SW 1271 (cell line): ENCODE data around the gene CCDC187.

Experiments
- DNase-seq, 2 experiments: peaks; one replicate each; lab custom pipeline; 2025; lab: John Stamatoyannopoulos, UW

Gene CCDC187

DNA sequence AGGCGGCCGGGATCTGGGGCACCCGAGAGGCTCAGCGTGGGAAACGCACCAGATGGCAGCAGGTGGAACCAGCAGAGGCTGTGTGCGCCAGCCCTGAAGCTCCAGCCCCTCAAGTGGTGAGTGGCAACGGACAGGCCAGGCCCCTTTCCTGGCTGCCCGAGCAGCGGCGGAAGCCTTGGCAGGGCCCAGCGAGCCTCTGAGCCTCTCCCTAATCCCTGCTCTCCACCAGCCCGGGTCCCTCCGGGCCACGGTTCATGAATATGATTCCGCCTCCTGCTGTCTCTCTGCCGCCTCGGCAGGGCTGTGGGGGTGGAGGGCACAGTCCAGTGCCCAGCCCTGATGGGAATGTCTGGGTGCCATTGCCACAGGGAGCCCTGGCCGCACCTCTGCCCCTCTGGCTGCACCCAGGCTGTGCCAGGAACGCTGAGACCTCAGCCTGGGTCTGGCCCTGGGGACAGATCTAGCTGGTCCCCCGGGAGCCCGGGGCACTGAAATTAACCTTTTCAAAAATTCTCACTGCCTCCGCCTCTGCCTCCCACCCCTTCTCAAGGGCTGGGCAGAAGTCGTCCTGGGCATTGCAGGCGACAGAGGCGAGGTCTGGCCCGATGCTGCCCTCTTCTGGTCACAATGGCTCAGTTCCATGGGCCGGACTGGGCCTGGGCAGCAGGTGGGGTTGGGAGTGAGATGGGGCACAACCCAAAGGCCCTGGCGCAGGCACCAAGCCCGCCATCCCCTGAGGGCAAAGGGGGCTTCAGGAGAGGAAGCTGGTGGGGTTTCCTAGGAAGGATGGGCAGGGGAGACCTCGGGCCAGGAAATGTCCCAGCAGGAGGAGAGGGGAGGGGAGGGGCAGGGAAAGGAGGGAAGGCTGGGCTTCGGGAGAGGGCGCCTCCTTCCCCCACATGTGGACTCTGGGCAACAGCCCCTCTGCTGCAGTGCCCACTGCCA lies 20.3 kb downstream of the CCDC187 start:
- DNase-seq, result peak in 1 of 2 experiments; percentile 57

DNA sequence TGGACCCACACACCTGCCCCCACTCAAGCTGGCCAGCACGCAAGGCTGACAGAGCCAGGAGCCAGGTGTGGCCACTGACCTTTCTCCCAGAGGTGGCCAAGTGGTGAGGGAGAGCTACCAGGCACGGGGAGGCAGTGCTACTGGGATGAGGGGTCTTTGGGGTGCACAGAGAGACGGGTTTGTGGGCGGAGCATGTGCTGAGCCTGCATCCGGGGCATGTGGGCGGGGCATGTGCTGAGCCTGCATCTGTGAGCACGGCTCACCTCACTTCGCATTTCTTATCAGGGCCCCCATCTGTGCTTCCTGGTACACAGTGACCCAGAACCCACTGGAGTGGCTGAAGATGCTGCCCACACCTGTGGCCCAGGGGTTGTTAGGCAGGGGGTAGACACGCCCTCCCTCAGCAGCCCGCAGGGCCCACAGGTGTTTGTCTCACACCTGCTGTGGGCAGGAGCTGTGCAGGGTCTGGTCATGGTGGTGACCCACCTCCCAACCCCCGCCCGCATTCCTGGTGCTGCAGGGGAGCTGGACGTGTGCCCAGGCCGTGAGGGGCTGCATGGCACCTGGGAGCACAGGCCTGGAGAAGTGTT lies 21.5 kb downstream of the CCDC187 start:
- DNase-seq, result no peak

DNA sequence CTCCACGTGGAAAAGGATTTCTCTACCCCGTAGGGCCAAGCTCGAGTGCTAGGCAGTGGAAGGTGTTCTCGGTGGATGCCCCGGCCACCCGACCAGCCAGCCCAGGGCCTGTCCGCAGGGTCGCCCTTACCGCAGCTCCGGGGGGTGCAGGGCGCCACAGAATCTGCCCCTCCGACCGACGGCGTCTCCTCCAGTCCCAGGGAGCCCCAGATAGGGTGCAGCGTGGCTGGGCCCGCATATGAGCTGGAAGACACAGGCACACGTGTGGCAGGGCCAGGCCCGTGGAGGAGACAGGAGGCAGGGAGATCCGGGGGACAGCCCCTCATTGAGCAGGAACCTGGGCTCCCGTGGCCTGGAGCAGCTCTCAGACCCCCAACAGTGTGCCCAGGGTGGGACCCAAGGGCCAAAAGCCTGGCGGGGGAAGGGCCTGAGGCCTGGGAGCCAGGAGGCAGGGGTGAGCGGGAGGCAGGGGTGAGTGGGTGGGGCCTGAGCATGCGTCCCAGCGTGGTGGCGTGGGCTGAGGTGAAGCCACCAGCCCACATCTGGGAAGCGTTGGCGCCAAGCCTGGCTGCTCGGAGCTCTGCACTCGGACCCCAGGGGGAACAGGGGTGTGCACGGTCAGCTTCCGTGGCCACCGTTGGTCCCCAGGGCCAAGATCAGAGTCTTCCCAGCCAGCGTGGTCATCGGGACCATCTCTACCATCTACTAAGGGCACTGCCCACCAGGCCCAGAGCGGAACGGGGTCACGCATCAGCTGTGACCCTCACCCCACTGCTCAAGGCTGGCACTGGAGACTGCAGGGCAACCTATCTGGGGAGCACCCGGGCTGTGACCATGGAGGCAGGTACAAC lies 22.2 kb downstream of the CCDC187 start:
- DNase-seq, result no peak

DNA sequence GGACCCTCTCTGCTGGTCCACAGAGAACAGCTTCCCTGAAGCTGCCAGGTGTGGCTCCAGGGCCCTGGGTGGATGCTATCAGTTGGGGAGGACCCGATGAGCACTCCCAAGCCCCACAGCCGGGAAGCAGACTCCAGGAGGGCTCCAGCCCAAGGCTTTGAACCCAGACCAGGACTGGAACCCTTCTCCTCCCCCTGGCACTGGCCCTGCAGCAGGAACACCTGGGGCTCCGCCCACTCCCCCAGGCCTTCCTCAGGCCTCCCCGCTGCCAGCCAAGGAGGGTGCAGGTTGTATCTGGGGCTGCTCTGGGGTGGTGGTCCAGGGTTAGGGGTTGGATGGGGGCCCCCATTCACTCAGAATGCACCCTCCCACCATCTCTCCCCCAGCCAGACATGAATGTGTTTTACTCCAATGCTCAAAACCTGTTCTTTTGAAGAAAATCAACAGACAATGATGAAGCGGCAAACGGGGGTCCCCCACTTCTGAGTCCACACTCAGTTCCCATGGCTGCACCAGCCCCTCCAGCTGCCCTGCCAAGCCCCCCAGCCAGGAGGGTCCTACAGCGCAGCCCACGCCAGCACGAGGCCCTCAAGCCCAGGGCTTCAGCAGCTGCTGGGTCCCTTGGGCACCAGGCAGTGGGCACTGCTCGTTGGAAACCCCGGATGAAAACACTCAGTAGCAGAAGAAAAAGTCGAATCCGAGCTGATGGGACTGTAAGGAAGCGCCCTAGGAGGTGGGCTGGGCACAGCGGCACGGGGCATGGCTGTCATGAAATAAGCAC lies 23.2 kb downstream of the CCDC187 start:
- no peak for DNase-seq

DNA sequence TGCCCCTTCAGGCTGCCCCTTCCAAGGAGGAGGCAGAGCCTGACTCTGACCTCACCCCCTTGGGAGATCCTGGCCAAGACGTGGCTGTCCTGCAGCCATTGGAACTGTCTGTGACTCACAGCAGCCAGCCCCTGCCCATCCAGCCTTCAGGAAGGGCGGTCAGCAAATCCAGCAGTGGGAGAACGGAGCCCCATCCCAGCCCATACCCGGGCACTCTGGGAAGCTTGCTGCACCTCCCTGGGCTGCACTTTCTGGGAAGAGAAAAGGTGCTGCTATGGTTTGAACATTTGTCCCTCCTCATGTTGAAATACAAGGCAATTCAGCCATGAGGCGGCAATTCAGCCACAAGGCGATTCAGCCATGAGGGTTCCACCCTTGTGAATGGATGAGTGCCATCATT lies 24.4 kb downstream of the CCDC187 start:
- no peak for DNase-seq

DNA sequence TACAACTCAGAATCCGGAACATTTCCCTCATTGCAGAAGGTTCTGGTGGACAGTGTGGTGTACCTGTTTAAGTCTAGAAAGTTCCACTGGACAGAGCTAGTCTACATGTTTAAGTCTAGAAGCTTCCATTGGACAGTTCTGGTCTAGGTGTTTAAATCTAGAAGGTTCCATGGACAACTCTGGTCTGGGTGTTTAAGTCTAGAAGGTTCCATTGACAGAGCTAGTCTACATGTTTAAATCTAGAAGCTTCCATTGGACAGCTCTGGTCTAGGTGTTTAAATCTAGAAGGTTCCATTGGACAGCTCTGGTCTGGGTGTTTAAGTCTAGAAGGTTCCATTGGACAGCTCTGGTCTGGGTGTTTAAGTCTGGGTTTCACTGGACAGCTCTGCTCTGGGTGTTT lies 25.0 kb downstream of the CCDC187 start:
- no peak for DNase-seq

DNA sequence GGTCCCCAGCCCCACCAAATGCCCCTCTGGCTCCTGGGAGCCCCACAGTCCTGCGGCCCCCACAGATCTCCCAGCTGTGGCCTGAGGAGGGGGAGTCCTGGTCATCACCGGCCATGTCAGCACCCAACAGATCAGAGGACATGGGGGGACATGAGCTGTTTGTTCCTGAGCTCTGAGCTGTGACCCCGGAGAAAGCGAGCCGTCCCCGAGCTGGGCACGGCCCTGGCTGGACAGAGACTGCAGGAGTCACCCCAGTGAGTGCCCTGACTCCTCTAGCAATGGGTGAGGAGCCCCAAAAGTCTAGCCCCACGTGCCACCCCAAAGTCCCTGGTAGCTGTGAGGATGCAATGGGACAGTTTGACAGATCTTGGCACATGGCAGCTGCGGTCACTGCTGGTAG lies 25.7 kb downstream of the CCDC187 start:
- DNase-seq, result no peak

DNA sequence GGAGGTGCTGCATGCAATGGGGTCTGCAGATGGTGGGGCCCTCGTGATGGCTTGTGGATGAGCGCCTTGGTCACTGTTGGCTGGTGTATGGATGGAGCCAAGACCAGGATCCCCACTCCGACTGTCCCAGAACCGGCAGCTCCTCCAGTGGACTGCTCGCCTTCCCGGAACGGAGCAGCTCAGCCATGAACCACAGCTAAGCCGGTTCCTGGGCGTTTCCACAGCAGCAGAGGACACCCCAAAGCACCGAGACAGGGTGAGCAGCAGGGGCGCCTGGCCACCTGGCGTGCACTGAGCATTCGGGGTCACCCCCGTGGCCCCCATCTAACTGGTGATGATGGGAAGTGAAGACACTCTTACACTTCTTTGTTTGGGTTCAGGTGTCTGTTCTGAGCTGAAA lies 26.1 kb downstream of the CCDC187 start:
- DNase-seq, result no peak

DNA sequence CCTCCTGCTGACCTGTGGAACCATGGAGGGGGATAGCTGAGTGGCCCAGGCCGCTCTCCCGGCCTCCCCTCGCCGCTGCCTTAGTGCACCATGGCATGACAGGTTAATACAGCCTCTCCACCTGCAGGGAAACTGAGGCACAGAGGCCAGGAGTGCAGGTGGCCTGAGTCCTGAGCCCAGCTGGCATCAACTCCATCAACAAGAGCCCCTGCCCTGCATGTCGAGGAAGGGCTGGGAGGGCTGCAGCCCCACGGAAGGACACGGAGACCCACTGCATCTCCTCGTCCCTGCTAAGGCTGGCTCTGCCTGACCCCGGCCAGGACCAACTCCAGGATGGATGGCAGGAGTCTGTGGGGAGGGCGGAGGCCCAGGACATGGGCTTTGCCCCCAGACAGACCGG lies 27.2 kb downstream of the CCDC187 start:
- DNase-seq, result no peak

DNA sequence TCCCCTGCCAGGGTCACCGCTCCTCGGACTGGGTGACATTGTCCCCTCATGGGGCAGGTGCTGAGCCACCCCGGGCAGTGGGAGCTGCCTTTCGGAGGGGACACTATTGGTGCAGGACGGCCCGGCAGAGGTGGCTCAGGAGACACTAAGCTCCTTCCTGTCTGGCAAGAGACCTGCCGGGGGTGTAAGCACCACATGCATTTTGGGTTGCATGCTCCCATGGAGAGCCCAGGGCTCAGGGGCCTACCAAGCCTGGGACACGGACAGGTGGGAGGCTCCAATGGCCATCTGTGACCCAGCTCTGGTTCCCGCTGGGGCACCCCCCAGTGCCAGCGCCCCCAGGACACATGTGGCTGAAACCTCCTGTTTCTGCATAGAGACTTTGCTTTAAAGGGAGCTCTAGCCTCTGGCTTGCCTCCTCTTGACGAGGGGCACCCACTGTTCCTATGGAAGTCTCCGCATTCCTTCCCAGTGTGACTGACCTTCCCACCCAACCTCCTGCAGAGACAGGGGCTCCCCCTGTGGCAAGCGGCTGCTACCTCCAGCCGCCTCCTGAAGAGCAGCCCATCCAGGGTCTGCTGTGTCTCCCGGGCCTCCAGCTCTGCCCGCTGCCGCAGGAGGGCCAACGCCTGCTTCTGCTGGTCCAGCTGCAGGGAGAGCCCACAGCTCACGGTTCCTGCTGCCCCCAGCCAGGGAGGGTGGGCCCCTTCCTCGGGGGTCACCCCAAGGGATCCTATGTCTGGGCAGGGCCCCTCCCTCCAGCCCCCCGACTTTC lies 28.1 kb downstream of the CCDC187 start:
- no peak for DNase-seq

DNA sequence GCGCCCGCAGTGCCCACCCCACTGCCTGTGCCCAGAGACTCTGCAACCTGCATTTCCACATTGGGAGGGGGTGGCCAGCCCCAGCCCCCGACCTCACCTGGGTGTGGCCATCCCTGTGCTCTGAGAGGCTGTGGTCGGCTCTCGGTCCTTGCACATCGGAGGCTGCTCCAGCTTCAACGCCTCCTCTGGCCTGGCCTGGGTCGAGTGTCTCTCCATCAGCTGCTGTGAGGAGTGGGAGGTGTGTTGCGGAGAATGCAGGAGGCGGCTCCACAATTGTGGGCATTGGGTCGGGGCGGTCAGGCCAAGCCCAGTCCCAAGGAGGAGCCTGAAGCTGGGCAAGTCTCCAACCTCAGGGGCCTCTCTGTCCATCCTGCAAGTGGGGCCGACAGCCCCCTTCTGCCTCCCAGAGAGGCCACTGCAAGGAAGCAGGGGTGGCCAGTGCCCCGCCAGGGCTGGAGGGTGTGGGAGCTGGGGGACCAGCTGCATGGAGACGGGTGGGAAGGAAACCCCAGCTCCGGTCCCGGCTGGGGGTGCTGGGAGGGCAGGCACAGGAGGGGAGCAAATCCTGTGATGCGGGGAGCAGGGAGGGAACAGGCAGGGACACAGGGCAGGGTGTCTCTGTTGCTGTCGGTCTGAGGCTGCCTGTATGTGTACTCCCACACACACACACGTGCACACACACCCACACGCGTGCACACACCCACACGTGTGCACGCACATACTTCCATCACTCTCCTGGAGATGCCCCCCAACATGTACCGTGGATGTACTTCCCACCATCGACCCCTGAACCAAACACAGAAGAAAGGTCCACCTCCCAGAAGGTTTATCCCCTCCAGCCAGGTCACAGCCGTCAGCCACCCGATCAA lies 28.9 kb downstream of the CCDC187 start:
- no peak for DNase-seq

DNA sequence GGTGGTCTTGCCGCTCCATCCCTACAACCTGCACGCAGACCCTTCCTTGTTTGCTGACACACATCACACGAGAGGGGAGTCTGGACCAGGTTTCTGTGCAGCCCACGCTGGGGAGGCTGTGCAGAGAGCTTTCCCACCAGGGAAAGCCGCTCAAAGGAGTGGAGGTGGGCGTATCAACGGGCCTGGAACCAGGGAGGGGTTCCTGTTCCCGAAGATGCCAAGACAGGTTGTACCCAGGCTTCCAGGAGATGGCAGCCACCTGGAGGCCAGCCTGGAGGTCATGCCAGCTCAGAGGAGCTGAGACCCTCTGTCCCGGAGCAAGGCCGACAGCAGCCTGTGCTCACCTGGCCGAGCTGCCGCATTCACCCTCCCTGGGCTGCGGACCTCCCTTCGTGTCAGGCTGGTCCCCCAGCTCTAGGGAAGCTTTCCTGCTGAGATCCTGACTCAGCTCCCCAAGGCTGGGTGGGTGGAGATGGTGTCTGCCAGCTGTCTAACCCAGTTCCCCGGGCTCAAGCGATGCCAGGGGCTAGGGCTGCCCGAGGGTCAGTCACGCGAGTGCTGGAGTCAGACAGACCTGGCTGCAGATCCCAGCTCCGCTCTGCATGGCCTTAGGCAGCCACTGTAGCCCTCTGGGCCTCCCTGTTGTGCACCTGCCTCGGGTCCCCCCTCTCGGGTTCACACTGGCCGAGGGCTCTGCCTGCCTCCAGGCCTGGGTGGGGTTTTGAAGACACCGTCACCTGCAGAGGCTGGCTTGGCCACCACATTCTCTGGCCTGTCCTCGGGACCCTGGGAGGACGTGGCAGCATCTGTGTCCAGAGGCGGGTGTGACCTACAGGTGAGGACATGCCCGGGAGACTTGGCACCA lies 29.7 kb downstream of the CCDC187 start:
- DNase-seq, result no peak

DNA sequence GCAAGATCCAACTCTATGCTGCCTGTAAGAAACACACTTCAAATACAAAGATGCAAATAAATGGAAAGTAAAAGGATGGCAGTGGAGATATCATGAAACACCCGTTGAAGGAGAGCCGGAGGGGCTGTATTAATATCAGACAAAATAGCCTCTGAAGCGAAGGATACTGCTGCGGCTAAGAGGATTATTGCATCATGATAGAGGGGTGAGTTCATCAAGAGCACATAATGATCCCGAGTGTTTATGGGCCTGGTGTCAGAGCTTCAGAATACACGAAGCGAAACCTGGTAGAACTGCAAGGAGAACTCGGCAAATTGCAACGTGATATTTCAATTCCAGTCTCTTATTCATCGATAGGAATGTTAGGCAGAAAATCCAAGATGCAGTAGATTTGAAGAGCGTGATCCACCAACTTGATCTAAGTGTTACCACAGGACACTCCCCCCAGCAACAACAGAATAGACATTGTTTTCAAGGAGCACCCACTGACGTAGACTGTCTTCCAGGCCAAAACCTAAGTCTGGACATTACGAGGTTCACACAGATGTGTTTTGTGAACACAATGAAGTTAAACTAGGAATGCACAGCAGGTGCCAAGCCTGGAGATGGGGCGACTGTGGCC lies 30.5 kb downstream of the CCDC187 start:
- DNase-seq, result no peak

DNA sequence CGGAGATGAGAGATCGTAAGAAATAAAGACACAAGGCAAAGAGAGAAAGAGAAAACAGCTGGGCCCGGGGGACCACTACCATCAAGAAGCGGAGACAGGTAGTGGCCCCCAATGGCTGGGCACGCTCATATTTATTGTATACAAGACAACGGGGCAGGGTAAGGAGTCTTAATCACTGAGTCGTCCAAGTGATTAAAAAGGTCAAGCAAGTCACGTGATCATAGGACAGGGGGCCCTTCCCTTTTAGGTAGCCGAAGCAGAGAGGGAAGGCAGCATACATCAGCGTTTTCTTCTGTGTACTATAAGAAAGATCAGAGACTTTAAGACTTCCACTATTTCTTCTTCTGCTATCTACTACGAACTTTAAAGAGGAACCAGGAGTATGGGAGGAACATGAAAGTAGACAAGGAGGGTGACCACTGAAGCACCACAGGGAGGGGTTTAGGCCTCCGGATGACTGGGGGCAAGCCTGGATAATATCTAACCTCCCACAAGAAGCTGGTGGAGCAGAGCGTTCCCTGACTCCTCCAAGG lies 33.7 kb downstream of the CCDC187 start:
- DNase-seq, result no peak

DNA sequence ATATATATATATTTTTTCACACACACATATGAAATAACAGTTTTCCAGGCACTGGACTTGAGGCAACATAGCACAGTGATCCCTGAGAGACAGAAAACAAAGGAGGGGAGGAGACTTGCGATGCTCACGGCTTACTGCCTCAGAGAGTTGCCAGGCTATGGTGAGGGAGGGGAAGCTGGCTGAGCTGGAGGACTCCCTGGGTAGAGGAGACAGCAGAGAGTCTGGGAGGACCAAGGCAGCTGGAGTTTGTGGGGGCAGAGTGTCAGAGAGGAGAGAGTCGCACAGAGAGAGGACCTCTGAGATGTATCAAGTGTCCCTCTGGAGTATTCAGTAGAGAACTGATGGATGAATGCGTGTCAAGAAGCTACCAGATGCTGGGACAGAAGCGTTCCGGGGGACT lies 35.2 kb downstream of the CCDC187 start:
- DNase-seq, result no peak

DNA sequence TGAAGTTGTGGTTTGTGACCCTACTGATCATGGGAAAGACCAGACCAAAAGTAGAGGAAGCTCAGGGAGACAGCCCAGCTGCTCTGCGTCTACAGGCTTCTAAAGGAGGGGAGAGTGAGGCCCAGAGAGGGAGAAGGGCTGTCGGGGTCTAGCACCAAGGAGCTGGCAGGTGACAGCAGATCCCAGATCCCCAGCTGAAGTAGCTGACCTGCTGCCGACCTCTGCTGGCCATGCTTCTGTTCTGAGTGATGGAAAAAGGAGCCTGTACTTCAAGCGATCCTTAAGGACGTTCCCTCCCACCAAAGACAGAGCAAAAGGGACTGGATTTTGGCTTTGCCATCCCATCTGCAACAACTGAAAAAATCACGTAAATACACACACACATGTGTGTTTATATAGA lies 35.6 kb downstream of the CCDC187 start:
- no peak for DNase-seq

DNA sequence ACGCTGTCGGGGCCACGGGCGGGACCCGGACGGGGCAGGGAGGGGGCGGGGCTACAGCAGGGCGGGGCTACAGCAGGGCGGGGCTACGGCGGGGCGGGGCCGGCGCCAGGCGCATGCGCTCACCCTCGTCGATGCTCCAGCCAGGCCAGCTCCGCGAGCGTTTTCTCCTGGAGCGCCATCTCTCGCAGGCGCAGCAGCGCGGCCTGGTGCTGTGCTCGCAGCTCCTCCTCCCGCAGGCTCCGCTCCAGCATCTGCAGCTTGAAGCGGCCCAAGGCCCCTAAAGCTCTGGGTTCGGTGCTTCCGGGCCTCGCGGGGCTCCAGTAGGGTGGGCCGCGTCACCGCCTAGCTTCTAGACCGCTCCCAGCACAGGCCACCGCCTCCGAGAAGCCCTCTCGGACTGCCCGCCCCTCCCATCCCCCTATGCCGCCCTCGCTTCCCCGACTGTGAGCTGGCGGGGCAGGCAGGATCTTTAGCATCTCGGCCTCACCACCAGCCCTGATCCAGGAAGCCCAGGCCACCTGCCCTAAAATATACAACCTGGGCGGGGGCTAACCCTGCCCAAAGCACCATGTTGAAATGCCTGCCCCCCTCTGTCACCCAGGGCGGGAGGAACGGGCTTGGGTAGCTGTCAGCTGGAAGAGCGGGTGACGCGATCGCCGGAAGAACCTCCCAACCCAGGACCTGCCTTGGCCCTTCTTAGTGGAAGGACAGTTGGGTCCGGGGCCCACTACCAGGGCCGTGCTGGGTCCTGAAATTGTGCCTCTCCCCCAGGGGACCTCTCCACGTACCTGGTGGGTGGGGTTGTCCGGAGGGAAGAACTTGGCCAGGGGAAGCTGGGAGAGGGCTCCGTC lies 36.4 kb downstream of the CCDC187 start:
- DNase-seq, result peak in 1 of 2 experiments; percentile 74
